M059J (cell line): ENCODE measurements around the gene PLCB1. TPM values are rescaled to one million over a fixed set of nuclear protein-coding genes. Genes with fewer than 3 reads are reported as not detected.
"Not testable (repeated sequence)": the region's sequence is repeated elsewhere in the genome, so short reads cannot be mapped to it uniquely, and the experiment has no call there.

ENCODE experiments used
- DNase-seq: peaks from one replicate; pipeline ENCODE4 v3.0.0-alpha.2; 2012; ENCODE audit warnings: low read depth
- total RNA-seq: library from RNA; depleted of rRNA; stranded (reverse); fragments of >200 nt; shearing (Covaris generic); gene quantifications from 2 replicates; pipeline ENCODE4 v1.2.3, GENCODE V29; 2014

Gene PLCB1
- total RNA-seq, 1 experiment from 2014 or later, result 0.94 TPM

- DNase-seq, result no peak
These were observed 702.8 kb downstream of the PLCB1 start for GRCh38 chr20:8834851-8835250.

- DNase-seq, result peak; percentile 77
These were observed 705.3 kb downstream of the PLCB1 start for GRCh38 chr20:8837396-8837795.

GRCh38 chr20:8842525-8842924, 710.5 kb downstream of the PLCB1 start:
- no peak for DNase-seq

- no peak for DNase-seq
These were observed 712.1 kb downstream of the PLCB1 start for GRCh38 chr20:8844179-8844578.

GRCh38 chr20:8849990-8850389, 717.9 kb downstream of the PLCB1 start:
- no peak for DNase-seq

GRCh38 chr20:8851446-8851845, 719.4 kb downstream of the PLCB1 start:
- no peak for DNase-seq

GRCh38 chr20:8851919-8852318, 719.9 kb downstream of the PLCB1 start:
- not testable (repeated sequence) for DNase-seq

- not testable (repeated sequence) for DNase-seq
These were observed 721.1 kb downstream of the PLCB1 start for GRCh38 chr20:8853211-8853610.

GRCh38 chr20:8853805-8854338, 721.8 kb downstream of the PLCB1 start:
- peak; percentile 89 for DNase-seq

GRCh38 chr20:8854571-8854970, 722.5 kb downstream of the PLCB1 start:
- DNase-seq, result no peak

- peak; percentile 78 for DNase-seq
These were observed 723.2 kb downstream of the PLCB1 start for GRCh38 chr20:8855315-8855714.

GRCh38 chr20:8856668-8857067, 724.6 kb downstream of the PLCB1 start:
- no peak for DNase-seq

- DNase-seq, result peak; percentile 36
These were observed 726.2 kb downstream of the PLCB1 start for GRCh38 chr20:8858181-8858787.

- DNase-seq, result peak; percentile 97
These were observed 728.0 kb downstream of the PLCB1 start for GRCh38 chr20:8860011-8860495.

- DNase-seq, result no peak
These were observed 730.0 kb downstream of the PLCB1 start for GRCh38 chr20:8862092-8862491.

GRCh38 chr20:8865636-8866035, 733.6 kb downstream of the PLCB1 start:
- no peak for DNase-seq

- no peak for DNase-seq
These were observed 735.1 kb downstream of the PLCB1 start for GRCh38 chr20:8867038-8867740.

- no peak for DNase-seq
These were observed 738.6 kb downstream of the PLCB1 start for GRCh38 chr20:8870652-8871051.

GRCh38 chr20:8874437-8874836, 742.4 kb downstream of the PLCB1 start:
- no peak for DNase-seq

- DNase-seq, result no peak
These were observed 743.5 kb downstream of the PLCB1 start for GRCh38 chr20:8875586-8875985.

- DNase-seq, result no peak
These were observed 744.3 kb downstream of the PLCB1 start for GRCh38 chr20:8876366-8876765.

GRCh38 chr20:8877294-8877693, 745.2 kb downstream of the PLCB1 start:
- DNase-seq, result no peak

GRCh38 chr20:8879669-8880068, 747.6 kb downstream of the PLCB1 start:
- no peak for DNase-seq
